Measurements from ENCODE around the gene P2RY12. TPM values are rescaled to one million over a fixed set of nuclear protein-coding genes. Genes with fewer than 3 reads are reported as not detected.
"Not testable (repeated sequence)": the region's sequence is repeated elsewhere in the genome, so short reads cannot be mapped to it uniquely, and the experiment has no call there.

Gene P2RY12
- polyA plus RNA-seq, 3 donors from 2014 or later = 0.17 to 0.32 TPM; not detected in 1

DNA sequence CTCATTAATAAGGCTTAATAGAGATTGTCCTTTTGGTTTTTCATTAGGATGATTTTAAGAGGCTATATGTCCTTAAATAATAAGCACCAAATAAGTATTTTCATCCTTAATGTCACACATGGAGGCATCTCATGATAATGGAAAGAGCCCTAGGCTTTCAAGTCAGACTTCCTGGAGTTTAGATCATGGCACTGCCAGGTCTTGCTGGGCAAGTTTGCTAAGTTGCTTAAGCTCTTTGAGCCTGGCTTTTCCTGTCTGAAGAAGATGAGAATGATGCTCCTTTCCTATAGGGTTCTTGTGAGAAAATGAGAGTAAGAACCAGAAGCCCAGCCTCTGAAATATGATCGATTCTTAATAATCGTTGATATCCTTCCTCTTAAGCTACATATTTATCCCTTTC lies 23.4 kb upstream of the P2RY12 start:
- Mint-ChIP-seq H3K27me3 (ENCODE audit: low read depth in 3 of 3) (peaks cover 0 to 4% (median 0%) of the 10 kb centered on the region in 3 donors), H3K4me1 (no peaks in the 10 kb centered on the region), H3K27ac (no peak overlapping the region), H3K4me3 (no peak overlapping the region), H3K36me3 (no peaks in the 10 kb centered on the region), H3K9me3 (no peaks in the 10 kb centered on the region)
- no peak for DNase-seq

DNA sequence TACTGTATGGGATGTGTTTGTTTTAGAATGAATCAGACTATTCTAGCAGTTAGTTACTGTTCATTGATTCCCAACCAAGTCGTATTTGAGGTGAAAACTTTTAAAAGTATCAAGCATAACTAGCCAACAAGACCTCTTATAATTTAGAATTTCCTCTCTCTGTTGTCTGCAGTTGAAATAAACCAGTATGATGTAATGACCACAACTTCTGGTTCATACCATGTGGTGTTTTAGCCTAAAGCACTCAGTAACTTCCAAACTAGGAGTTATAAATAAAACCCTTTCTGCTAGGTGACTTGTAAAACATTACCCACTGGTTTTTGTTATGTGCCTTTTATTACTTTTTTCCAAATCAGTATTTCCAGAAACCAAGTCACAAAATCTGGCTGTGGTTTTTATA lies 19.8 kb upstream of the P2RY12 start:
- Mint-ChIP-seq H3K27ac (no peak overlapping the region), H3K4me3 (no peak overlapping the region), H3K27me3 (ENCODE audit: low read depth in 3 of 3) (peaks cover 0 to 8% (median 0%) of the 10 kb centered on the region in 3 donors), H3K9me3 (no peaks in the 10 kb centered on the region), H3K36me3 (no peaks in the 10 kb centered on the region), H3K4me1 (no peaks in the 10 kb centered on the region)
- DNase-seq = no peak

DNA sequence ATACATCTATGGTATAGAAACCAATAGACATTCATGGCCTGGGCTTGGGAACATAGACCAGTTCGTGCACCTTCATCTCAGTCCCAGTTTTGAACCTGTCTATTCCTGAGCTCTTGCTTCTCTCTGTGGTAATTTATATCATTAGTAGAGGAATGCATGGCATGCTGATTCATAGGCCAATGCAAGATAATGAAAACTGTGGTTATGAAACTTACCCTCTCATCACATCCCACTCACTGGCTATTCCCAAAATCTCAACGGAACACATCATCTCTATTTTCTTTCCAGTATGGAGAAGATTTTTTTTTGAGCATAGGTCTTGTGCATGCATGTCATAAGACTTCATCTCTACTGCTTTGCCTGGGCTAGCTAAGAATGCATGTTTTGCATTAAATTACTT lies 18.7 kb upstream of the P2RY12 start:
- H3K4me3 Mint-ChIP-seq = no peak overlapping the region
- H3K9me3 Mint-ChIP-seq = no peaks in the 10 kb centered on the region
- no peaks in the 10 kb centered on the region for H3K36me3 Mint-ChIP-seq
- no peak for DNase-seq
- H3K27ac Mint-ChIP-seq = no peak overlapping the region
- H3K27me3 Mint-ChIP-seq (ENCODE audit: low read depth in 3 of 3) = peaks cover 0 to 8% (median 0%) of the 10 kb centered on the region in 3 donors
- H3K4me1 Mint-ChIP-seq = no peaks in the 10 kb centered on the region

DNA sequence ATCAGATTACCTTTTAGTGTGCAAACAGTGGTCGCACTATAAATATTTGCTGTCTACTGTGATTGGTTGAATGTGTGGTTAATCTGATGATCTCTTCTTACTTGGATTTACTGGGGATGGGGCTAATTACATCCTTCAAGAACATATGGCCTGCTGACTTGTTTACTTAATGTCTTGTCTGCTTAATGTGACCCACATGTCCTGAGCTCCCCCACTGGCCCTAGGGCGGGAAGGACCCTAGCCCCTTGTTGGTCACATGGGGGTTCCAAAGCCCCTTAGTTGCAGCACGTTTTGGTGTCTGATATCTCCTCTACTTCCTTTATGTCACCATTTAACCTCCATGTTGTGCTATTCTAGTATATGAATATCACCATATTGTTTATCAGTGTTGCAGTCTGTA lies 17.8 kb upstream of the P2RY12 start:
- Mint-ChIP-seq H3K27ac (no peak overlapping the region), H3K4me1 (no peaks in the 10 kb centered on the region), H3K4me3 (no peak overlapping the region), H3K27me3 (ENCODE audit: low read depth in 3 of 3) (peaks cover 0 to 8% (median 0%) of the 10 kb centered on the region in 3 donors), H3K36me3 (no peaks in the 10 kb centered on the region), H3K9me3 (no peaks in the 10 kb centered on the region)
- DNase-seq = no peak

DNA sequence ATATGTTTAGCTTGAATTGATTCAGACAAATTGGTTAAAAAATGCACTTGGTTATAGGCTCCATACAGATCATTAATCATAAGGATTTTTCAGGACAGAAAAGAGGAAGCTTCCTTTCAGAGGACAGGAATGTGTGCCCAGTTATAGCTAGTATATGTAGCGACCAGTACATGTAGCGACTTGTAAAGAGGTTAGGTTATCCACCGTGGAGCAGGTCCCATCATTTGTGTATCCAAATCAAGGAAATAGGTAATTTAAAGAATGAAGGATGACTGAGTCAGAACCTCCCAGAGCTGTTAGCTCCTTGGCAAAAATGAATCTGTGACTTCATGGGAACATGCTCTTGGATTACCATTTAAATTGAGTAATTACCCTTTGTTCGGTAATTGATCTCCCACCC lies 15.8 kb upstream of the P2RY12 start:
- Mint-ChIP-seq H3K27ac (no peak overlapping the region), H3K27me3 (ENCODE audit: low read depth in 3 of 3) (peaks cover 0 to 7% (median 0%) of the 10 kb centered on the region in 3 donors), H3K36me3 (no peaks in the 10 kb centered on the region), H3K4me3 (no peak overlapping the region), H3K4me1 (no peaks in the 10 kb centered on the region), H3K9me3 (no peaks in the 10 kb centered on the region)
- DNase-seq = no peak

DNA sequence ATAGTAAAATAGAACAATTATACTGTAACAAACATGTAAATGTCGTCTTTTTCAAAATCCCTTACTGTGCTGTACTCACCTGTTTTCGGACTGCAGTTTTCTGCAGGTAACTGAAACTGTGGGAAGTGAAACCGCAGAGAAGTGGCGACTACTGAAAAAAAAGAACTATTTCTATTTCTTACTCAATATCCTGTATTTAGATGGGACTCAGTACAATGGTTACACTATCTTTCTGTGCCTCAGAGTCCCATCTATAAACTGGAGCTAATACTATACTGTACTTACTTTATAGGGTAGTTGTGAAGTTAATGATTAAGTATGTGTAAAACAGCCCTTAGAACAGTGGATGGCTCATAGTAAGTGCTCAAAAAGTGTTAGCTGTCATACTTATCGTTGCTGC lies 14.3 kb upstream of the P2RY12 start:
- Mint-ChIP-seq H3K4me3 (no peak overlapping the region), H3K27me3 (ENCODE audit: low read depth in 3 of 3) (peaks cover 0 to 4% (median 0%) of the 10 kb centered on the region in 3 donors), H3K36me3 (no peaks in the 10 kb centered on the region), H3K4me1 (no peaks in the 10 kb centered on the region), H3K9me3 (no peaks in the 10 kb centered on the region), H3K27ac (no peak overlapping the region)
- DNase-seq = no peak

DNA sequence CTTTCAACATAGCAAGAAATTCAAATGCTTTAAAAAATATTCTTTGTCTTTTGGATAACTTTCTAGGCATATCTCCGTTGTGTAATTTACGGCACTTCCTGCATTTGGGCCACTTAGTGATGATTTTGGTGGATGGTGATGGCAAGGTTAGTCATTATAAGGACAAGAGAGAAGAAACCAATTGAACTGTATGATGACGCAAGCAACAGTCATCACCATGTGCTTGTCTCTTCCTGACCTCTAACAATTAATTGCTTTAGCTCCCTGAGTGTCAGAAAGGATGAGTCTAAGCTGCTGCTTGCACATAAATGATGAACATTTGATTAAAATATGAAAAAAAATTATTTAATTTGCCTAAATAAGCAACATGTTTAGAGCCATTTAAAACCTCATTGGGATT lies 11.3 kb upstream of the P2RY12 start:
- H3K27me3 Mint-ChIP-seq (ENCODE audit: low read depth in 3 of 3) = peaks cover 0 to 2% (median 0%) of the 10 kb centered on the region in 3 donors
- no peak for DNase-seq
- H3K36me3 Mint-ChIP-seq = no peaks in the 10 kb centered on the region
- no peak overlapping the region for H3K4me3 Mint-ChIP-seq
- peaks cover 0 to 2% (median 0%) of the 10 kb centered on the region in 6 donors for H3K9me3 Mint-ChIP-seq
- H3K4me1 Mint-ChIP-seq = no peaks in the 10 kb centered on the region
- H3K27ac Mint-ChIP-seq = peak overlapping the region in 1 of 6 donors; percentile 1

DNA sequence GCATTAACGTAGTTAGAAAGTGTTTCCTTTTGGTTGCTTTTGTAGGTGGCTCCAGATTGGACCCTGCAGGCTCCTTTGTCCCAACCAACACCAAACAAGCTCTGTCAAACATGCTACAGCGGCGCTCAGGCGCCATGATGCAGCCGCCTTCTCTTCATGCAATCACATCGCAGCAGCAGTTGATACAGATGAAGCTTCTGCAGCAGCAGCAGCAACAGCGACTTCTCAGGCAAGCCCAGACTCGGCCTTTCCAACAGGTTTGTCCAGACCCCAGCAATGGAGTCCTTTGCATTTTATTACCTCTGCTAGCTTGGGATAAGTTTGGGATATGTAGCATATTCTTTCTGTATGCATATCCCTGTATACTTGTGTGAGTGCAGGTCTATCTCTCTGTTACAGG lies 10.1 kb upstream of the P2RY12 start:
- Mint-ChIP-seq H3K36me3 (no peaks in the 10 kb centered on the region), H3K9me3 (peaks cover 0 to 2% (median 0%) of the 10 kb centered on the region in 6 donors), H3K4me1 (no peaks in the 10 kb centered on the region), H3K4me3 (no peak overlapping the region), H3K27me3 (ENCODE audit: low read depth in 3 of 3) (no peaks in the 10 kb centered on the region), H3K27ac (no peak overlapping the region)
- DNase-seq = no peak

DNA sequence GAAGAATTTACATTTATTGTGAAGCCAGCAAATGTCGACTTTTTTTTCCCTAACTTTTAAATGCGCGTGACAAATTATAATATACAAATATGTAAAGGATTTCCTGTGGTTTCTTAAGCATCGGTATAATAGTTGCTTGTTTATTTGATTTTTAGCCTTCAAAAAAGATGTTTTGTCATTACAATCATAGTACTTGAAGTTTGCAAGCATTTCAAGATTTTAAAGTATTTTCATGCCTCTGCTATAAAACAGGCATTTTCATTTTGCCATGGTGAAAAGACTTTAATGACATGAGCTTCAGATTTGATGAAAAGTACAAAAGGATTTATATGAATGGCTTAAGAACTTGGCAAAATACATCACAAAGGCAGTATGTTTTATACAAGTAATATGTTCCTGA lies 9.4 kb upstream of the P2RY12 start:
- no peaks in the 10 kb centered on the region for H3K27me3 Mint-ChIP-seq (ENCODE audit: low read depth in 3 of 3)
- no peak overlapping the region for H3K4me3 Mint-ChIP-seq
- H3K36me3 Mint-ChIP-seq = no peaks in the 10 kb centered on the region
- H3K9me3 Mint-ChIP-seq = peaks cover 0 to 2% (median 0%) of the 10 kb centered on the region in 6 donors
- no peak overlapping the region for H3K27ac Mint-ChIP-seq
- no peak for DNase-seq
- no peaks in the 10 kb centered on the region for H3K4me1 Mint-ChIP-seq

DNA sequence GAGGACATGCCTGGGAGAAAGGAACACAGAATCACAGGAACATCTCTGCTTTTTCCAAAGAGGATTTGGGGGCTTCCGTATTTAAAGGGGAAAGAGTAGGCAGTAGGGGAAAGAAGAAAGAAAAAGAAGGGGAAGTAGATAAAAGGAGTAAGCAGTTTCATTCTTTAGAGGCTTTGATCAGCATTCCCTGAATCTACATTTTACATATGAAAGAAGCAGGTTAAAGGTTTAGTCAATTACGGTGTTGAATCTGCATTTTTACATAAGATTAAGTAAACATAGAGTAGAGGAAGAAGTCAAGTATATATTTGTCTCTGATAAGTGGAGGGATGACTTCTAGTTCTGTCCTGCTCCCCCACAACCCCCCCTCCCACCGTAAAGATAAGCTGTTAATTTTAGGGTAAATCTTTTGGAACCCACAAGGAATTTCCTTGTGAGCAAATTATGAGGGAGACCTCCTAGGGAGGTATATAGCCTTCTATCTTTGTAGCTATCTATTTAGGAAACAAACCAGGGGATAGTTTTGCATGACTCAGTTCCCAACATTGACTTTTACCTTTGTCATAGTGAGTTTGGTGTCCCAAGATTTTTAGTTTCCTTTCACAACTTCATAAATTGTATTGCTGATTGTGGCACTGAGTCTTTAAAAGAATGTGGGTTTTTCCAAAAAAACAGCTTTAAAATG lies 8.7 kb upstream of the P2RY12 start:
- H3K4me3 Mint-ChIP-seq = no peak overlapping the region
- H3K9me3 Mint-ChIP-seq = peaks cover 0 to 2% (median 0%) of the 10 kb centered on the region in 6 donors
- H3K4me1 Mint-ChIP-seq = no peaks in the 10 kb centered on the region
- H3K27me3 Mint-ChIP-seq (ENCODE audit: low read depth in 3 of 3) = no peaks in the 10 kb centered on the region
- no peak overlapping the region for H3K27ac Mint-ChIP-seq
- no peak for DNase-seq
- H3K36me3 Mint-ChIP-seq = no peaks in the 10 kb centered on the region

DNA sequence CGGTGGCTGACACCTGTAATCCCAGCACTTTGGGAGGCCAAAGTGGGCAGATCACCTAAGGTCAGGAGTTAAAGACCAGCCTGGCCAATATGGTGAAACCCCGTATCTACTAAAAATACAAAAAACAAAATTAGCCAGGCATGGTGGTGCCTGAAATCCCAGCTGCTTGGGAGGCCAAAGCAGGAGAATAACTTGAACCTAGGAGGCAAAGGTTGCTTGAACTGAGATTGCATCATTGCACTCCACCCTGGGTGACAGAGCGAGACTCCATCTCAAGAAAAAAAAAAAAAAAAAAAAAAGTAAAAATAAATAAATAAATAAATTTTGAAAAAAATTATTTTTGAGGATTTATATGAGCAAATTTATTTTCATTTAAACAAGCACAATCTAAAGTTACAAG lies 7.6 kb upstream of the P2RY12 start:
- not testable (repeated sequence) for H3K4me3 Mint-ChIP-seq; H3K9me3 Mint-ChIP-seq; DNase-seq; H3K36me3 Mint-ChIP-seq; H3K27me3 Mint-ChIP-seq (ENCODE audit: low read depth in 3 of 3); H3K4me1 Mint-ChIP-seq; H3K27ac Mint-ChIP-seq

DNA sequence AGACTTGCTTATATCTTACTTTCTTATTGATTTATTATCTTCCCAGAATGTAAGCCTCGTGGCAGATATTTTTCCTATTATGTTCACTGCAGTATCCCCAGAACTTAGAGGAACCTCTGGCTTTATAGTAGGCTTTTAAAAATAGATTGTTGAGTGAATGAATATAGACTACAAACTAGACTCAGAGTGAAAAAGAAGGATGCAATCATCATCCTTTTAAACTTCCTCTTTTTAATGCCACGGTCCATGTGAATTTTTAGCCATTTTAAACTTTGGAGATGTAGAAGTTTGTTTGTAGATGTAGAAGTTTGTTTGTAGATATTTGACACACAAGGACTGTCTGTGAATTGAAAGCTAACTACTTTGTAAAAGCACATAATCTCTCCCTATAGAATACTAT lies 7.2 kb upstream of the P2RY12 start:
- no peaks in the 10 kb centered on the region for H3K36me3 Mint-ChIP-seq
- H3K9me3 Mint-ChIP-seq = peaks cover 0 to 2% (median 0%) of the 10 kb centered on the region in 6 donors
- H3K27me3 Mint-ChIP-seq (ENCODE audit: low read depth in 3 of 3) = no peaks in the 10 kb centered on the region
- H3K4me1 Mint-ChIP-seq = no peaks in the 10 kb centered on the region
- no peak overlapping the region for H3K4me3 Mint-ChIP-seq
- no peak for DNase-seq
- H3K27ac Mint-ChIP-seq = no peak overlapping the region

DNA sequence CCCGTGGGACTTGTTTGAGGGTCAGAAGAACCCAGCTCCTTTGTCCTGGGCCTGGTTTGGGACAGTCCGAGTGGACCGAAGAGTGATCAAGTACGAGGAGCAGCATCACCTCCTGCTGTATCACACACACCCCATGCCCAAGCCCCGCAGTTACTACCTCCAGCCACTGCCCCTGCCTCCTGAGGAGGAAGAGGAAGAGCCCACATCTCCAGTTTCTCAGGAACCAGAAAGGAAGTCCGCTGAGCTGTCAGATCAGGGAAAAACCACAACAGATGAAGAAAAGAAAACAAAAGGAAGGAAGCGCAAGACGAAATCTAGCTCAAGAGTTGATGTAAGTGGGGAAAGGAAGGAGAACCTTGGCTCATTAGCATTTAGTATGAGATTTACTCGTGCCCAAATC lies 3.3 kb upstream of the P2RY12 start:
- Mint-ChIP-seq H3K4me3 (no peak overlapping the region), H3K9me3 (peaks cover 0 to 2% (median 0%) of the 10 kb centered on the region in 6 donors), H3K27ac (no peak overlapping the region), H3K36me3 (no peaks in the 10 kb centered on the region), H3K27me3 (ENCODE audit: low read depth in 3 of 3) (no peaks in the 10 kb centered on the region), H3K4me1 (peaks cover 9 to 15% of the 10 kb centered on the region in 2 donors)
- no peak for DNase-seq

DNA sequence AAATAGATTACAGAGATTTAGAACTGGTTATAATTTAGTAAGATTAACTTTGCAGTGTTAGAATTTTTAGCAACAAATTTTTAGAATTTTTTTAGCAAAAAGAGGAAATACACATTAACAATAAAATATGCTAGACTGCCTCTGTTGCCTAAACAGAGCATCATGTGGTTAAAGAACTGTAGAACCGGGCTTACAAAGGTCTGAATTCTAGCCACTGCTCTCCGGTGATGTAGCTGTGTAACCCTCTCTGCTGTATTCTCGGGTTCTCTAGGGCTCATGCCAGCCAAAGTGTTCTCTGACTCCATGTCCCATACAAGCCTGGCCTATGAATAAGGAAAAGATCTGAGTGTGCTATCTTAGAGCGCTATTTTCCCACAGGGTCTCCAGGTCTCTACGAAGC lies 2.9 kb upstream of the P2RY12 start:
- Mint-ChIP-seq H3K27ac (no peak overlapping the region), H3K4me1 (peaks cover 9 to 15% of the 10 kb centered on the region in 2 donors), H3K27me3 (ENCODE audit: low read depth in 3 of 3) (no peaks in the 10 kb centered on the region), H3K4me3 (no peak overlapping the region), H3K9me3 (peaks cover 0 to 2% (median 0%) of the 10 kb centered on the region in 6 donors), H3K36me3 (no peaks in the 10 kb centered on the region)
- no peak for DNase-seq

DNA sequence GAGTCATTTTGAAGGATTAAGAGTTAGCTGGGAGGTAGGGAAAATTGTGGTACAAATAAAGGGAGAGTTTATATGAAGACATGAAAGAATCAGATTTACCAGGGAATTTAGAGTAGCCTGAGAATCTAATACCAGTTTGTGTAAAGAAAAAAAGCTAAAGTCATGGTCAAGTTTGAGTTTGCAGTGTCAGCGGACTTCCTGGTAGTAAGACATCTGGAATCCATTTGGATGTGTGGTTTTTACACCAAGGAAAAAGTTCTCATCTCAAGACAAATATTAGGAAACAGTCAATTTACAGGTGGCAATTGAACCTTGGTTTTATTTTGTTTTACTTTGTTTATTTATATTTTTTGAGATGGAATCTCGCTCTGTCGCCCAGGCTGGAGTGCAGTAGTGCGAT lies 1.5 kb upstream of the P2RY12 start:
- Mint-ChIP-seq H3K27ac (no peak overlapping the region), H3K36me3 (no peaks in the 10 kb centered on the region), H3K4me1 (peaks cover 9 to 15% of the 10 kb centered on the region in 2 donors), H3K9me3 (no peaks in the 10 kb centered on the region), H3K4me3 (no peak overlapping the region), H3K27me3 (ENCODE audit: low read depth in 3 of 3) (no peaks in the 10 kb centered on the region)
- DNase-seq = no peak

All from immature natural killer cell (primary cell).